ENCODE results near the gene PHF21B.

PHF21B gene

DNA sequence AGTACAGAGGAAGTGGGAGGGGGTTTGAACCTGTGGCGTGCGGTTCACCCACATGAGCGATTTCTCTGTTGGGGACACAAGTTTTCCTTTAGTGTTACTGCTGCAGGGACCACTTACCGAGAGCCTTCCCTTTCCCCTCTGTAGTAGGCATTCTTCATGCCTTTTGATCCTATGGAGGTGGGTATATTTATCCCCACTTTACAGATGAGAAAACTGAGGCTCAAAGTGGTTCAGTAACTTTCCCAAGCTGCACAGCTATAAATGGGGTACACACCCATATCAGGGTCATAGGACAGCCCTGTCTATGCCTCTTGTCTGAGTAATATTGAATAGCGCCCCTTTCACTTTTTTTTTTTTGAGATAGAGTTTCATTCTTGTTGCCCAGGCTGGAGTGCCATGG, 3.3 kb upstream of the PHF21B start:
- no peak for DNase-seq

DNA sequence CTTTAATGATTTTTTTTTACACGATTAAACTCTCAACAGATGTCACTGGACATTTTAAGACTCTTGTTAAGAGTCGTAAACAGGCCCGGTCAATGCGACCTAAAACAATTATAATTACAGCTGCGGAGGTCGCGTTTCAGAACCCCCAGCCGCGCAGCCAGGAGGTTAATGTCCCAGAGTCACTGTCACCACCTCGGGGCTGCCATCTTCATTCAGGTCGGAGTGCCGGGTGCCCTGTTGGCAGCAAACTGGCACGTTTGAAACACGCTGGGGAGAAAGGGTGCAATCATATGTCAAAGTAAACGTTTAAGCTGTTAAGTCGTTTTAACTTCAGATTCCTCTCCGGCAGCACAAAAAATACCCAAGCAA, 711 bp upstream of the PHF21B start:
- DNase-seq: no peak

DNA sequence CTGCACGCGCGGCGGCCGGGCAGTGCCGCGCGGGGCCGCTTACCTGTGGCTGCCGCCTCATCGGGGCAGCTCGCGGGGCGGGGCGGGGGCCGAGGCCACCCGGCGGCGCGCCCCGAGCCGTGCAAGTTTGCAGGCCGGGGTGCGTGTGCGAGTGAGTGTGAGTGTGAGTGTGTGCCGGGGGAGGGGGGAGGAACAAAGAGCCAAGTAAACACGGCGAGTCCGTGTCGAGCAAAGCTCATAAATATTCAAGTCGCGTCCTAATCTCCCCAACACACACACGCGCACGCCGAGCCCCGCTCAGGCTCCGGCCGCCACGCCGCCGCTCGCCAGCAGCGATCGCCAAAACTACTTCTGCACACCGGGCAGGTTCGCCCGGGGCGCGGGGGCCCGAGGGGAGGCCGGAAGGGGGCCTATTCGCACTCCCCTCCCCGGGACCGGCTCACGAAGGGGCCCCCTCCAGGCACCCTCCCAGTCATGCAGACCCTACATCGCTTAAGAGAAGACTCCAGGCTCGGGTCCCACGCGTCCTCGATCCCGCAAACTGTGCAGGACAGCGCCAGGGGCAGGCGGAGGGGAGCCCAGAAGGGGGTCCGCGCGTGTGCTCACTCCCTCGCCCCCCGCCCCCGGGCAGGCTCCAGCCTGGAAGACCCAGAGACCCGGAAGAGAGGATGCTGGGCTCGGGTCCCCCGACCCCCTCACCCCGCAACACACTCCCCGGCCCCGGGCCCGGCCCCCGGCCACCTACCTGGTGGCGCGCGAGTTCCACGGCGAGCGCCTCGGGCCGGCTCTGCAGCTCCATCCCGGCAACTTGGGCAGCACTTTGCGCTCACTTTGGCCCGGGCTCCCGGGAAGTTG, 827 bp downstream of the PHF21B start:
- no peak for DNase-seq

DNA sequence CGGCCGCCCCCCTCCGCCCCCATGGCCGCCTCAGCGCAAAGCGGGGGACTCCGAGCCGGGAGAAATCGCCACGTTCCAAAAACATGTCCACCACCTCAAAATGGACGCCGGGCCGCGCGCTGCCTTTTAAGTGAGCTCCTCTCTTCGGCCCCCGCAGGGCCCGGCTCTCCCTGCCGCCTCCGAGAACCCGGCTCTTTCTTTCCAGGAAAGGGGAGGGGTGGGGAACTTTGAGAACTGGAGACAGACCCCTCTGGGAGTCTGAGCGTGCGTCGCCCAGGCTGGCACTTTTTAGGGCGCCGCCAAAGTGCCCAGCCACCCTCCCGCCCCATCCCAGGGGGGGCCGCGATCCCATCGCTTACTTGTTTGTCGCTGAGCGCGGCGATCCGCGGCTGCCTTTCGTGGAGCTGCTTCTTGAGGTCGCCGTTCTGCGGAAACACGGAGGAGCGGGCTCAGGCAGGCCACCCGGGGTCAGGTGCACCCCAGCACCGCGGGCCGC, 1.6 kb downstream of the PHF21B start:
- no peak for DNase-seq

DNA sequence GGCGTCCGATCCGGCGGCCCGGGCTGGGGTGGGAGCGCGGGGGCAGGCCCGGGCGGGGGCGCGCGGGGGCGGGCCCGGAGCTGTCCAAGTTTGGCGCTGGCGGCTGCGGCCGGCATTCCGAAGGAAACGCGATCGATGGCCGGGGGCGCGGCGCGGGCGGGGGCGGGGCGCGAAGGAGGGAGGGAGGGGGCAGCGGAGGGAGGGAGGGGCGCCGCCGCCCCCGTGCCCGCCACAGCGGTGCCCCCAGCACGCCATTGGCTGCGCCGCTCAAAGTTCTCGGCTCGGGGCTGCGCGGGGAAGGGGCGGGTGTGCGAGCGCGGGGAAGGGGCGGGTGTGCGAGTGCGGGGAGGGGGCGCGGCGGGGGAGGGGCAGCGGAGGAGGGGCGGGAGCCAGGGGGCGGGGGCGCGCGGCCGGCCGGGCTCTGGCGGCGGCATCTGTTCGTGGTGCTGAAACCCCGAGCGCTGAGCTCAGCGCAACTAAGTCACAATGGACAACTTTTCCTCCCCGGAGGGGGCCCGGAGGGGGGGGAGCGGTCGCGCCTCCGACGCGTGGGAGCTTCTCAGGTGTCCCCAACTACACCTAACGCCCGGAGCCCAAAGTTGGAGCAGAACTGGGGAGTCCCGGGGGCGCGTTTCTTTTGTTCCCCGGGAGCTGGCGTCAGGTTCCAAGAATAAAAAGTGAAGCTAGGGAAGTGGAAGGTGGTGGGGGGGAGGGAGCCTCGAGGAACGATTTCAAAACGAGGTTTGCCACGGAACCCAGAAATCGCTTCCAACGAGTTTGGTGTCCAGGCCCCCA, 2.2 kb downstream of the PHF21B start:
- no peak for DNase-seq

DNA sequence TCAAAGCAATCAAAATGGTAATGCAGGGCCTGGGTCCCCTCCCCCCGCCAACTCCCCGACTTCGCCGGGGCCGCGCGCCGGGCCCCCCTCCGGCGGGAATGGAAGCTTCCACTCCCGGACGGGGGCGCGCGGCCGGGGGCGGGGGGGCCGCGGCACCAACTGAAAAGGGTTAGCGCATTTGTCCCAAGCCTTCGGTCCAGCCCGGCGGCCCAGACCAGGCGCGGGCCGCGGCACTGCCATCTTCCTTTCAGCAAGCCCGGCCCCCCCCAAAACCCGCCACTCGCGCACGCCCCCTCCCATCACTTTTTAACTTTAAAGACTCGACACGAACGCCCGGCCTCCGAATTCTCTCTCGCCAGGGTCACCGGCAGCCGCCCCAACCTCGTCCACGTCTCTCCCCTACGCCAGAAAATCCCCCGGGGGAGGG, 2.8 kb downstream of the PHF21B start:
- no peak for DNase-seq

DNA sequence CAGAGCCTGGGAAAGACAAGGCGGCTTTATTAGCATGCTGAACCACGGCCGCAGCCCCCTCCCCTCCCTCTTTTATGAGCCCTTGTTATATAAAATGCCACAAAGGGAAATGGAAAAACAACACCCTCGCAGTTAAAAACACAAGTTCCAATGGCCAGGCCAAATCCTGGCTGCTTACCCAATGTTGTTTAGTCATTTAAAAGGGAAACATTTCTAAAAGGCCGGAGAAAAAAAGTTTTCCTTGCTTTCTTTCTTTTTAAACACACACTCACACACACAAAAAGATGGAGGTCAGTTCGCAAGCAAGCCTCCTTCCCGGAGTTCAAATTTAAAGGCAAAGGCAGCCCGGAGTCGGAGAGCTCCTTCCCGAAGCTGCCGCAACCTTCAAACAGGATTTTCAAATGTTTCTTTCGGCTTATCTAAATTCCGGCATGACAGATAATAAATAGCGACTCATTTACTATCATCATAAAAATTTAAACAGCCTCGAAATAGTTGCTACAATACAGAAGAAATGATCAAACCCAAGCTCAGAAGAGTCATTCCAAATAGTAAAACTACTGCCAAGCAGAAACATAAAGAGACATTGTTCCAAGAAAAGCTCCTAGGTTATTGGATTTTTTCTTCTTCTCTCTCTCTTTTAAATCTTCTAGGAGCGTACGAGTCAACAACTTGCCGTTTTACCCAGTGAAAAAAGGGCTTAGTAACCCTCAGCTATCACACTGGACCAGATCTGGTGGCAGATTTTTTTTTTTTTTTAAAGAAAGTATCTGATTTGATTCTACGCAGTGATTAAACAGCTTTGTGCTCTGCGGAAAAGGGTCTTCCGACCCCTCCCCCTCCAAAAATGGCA, 3.5 kb downstream of the PHF21B start:
- no peak for DNase-seq

DNA sequence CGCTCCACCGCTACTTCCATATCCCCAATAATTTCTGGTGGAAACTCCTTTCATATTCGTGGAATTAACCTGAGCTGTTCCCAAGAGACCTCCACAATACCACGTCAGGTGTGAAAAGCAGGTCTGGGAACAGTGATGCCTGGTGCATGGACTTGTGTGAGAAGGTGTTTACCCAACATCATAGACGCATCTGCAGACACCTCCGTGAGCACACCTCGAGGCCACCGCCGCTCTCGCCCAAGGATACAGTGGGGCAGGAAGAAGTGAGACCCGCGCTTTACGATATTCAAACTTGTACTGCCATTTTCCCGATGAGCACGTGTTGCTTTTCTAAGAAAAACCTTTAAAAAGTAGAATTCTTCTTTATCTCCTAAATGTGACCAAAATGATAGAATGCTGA, 8.2 kb downstream of the PHF21B start:
- no peak for DNase-seq

DNA sequence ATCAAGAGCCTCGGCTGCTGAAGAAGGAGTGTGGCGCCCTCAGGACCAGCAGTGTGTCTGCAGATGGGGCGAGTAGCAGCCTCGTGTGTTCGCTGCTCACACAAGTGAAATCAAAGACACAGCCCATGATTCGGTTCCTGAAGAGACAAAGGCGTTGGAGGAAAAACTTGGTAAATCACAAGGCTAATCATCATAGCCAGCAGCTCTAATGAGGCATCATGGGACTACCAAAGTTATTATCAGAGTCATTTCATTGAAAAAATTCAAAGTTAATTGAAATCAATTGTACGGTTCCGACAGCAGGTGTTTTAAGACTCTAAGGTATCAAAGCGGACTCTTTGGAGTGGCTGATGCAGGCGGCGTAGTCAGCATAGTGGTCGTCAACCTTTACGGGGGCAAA, 9.5 kb downstream of the PHF21B start:
- no peak for DNase-seq

DNA sequence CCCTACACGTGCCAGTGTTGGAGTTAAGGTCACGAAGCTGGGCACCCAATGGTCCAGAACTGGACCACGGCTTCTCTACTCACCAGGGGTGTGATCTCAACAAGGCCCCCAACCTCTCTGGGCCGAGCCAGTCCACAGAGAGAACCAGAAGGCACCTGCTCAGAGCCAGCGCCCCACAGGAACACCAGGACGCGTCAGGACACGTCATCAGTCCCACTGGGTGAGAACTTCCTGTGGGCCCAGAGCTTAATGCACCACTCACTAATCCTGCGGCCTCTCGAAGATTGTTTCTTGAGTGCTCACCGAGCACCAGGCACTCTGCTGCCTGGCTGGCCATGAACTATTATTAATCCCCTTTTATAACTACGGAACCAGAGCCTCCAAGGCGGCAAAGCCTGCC, 10.1 kb downstream of the PHF21B start:
- DNase-seq: no peak

DNA sequence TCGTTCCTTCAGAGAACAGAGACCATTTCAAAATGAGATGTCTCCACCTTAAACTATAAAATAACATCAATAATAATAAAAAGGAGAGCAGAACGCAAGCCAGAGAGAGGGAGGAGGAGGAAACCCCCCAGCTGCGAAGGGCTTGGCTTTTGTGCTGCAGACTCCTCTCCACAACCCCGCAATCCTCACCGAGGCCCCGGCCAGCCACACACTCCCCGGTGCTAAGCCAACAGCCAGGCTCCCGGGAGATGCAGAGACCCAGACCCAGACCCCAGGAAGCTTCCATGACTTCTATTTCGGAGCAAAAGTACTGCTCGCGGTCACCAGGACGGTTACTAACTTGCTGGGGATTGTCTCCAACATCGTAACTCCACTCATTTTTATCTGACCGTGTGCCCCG, 10.6 kb downstream of the PHF21B start:
- DNase-seq: no peak

DNA sequence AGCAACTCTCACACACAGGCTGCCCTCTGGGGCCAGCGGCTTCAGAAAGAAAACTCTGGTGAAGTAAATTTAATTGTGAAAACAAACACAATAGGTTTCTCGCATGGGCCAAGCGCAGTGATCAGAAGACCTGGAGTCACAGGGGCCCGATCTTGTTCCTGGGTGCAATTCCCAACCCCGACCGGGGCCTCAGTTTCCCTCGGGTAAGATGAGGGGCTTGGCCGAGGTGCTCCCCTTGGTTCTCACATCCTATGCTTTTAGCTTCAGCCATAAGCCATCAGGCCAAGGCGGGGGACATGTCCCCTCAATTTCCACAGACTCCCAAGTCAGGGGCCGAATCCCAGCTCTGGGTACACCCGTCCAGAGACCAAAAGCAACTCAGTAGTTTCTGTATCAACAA, 11.5 kb downstream of the PHF21B start:
- no peak for DNase-seq

DNA sequence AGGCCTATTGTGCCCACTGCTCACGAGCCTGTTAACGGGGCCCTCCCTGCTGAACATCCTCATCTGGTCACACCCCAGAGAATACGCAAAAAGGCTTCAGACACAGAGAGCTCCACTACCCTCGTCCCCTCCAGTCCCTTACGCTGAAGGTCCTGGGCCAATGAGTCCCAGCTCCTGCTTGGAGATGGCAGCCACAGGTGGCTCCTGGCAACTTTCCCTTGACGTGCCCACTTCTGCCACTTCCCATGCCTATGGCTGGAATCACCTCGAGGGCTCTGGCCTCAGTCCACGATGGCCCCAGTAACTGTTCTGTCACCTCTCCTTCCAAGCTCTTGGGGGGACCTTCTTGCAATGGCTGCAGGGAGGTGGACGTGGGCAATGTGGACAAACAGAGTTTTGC, 12.7 kb downstream of the PHF21B start:
- no peak for DNase-seq

DNA sequence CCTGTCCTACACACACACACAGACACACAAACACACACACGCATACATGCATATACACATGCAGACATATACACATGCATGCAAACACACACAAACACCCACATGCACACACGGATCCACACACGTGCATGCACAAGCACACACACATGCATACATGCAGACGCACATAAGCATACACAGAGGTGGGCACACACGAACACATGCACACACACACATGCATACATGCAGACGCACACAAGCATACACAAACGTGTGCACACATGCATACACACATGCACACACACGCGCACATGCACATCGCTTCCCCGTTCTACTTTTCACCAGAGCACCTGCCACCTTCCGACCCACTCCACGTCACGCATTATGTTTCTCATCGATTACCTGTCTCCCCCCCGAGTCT, 13.2 kb downstream of the PHF21B start:
- no peak for DNase-seq

DNA sequence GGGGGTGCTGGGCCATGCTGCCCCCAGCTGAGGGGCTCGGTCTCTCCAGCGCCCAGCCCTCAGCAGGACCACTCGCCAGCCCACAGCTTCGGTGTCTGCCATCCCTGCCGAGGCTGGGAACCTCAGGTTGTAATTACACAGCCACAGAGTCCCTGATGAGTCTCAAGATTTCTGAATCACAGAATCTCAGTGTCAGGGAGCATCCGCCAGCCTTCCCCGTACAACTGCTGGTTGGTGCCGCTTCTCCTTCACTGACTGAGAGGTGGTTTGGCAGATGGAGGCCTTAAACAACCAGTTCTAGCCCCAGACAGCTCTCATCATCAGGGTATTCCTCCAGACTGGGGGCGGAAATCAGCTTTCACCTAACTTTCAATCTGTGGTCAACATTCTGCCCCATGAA, 13.7 kb downstream of the PHF21B start:
- no peak for DNase-seq

DNA sequence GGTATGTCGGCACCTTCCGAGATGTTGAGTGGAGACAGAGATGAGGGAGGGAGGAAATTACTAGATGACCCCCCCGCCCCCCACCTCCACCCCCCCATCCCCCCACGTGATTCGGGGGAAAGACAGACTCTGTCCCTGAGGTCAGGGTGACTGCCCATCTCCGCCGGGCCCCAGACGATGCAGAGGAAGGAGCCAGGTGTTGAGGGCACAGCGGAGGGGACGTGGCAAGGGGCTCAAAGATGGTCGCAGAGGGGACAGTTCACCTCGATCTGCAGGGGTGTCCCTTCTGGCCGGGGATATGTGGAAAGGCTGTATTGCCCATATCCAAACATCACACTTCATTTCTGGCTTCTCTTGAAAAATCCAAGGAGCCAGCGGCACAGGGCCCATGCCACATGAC, 14.1 kb downstream of the PHF21B start:
- DNase-seq: no peak

DNA sequence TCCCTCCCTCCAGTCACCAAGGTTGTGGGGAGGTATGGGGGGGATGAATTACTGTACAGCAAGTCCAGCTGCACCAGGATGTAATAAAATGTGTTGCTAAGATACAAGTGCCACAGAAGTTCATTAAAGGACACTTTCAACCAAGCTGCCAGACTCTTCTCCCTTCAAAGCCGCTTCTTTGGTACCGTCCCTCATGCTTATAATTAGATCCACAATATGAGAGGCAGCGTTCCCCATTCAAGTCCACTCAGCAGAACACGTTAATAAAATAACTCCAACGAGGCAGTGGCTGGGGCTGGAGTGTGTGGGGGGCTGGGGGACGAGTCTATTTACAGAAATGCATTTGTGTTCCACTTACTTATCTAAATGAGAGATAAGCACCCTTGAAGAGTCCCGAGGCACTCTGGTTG, 14.7 kb downstream of the PHF21B start:
- DNase-seq: no peak

DNA sequence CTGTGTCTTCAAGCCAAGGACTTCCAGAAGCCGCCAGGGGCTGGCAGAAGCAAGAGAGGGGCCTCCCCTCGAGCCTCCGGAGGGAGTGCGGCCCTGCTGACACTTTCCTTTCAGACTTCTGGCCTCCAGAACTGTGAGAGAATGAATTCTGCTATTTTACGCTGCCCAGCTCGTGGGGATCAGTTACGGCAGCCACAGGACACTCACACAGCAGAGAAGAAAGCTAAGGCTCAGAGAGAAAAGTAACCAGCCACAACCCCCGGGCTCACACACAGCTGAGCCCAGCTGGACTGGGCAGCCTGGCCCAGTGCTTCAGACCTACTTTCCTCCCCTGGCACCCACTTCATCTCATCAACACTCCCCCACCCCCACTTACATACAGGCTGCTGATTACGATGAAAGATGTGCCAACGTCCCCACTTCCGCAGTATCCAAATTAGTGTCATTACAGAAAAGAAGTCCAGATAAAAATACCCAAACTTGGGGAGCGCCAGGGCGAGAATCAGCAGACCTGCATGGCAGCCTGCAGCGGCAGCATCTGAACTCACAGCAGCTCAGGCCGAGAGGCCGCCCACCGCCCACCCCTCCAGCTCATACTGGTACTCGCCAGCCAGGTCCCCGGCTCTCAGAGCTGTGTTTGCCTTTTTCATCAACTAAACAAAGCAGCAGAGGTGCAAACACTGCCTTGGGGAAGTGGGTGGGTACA, 15.3 kb downstream of the PHF21B start:
- DNase-seq: no peak

DNA sequence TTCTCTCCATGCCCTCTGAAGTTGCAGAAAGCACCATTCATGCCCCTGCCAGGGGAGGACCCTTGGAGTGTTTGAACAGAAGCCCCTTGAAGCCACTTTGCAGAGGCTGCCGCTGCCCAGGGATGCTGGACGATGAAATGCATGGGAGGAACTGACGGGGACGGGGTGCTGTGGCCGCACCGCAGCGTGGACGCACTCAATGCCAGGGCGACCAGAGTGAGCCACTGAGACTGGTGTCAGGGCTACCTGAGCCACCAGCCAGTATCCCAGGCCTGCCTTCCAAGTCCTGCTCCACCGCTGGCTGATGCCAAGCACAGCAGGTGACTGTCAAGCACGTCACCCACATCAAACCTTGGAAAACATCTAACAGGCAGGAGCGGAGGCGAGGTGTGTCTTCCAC, 17.6 kb downstream of the PHF21B start:
- no peak for DNase-seq

DNA sequence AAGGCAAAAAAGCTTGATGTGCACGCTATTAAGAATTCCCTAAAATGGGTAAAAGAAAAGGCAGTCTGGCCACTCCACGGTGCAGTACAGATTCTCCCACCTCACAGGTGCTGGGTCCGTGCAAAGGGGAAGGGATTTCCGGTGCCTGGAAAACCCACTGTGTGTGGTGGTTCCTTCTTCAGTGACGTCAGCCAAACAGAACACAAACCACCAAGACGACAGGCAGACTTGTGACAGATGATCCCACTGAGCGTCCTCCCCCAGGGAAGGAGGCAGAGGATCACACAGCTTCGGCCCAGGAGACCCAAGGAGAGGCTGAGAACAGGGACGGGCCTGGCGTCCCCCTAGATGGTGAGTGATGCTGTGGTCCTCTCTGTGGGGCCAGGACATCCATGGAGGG, 18.6 kb downstream of the PHF21B start:
- DNase-seq: no peak

DNA sequence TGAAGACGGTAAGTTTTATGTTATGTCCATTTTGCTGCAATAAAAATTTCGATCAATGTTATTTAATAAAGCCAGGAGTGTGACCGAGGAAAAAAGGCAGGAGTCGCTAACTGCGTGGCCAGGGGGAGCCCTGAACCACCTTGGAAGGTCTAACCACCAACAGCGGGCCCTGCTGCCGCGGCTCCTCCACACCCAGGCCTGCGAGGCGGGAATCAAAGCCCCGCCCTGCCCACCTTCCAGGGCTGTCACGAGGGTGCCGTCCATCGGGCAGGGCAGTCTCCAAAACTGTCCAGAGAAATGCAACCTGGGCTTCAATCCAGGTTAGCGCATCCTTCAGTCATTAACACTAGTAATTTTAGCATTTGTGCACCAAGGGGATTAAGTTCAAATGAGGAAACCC, 19.0 kb downstream of the PHF21B start:
- no peak for DNase-seq

DNA sequence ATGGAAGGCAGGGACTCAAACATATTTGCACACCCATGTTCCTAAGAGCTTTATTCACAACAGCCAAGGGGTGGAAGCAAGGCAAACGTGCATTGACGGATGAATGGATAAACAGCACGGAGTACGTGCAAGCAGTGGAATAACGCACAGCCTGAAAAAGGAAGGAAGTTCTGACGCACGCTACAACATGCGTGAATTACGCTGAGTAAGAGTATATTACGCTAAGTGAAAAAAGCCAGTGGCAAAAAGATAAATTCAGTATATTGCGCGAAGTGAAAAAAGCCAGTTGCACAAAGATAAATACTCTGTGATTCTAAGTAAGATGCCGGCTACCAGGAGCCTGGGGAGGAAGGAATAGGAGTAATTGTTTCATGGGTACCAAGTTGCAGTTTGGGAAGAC, 19.5 kb downstream of the PHF21B start:
- no peak for DNase-seq

DNA sequence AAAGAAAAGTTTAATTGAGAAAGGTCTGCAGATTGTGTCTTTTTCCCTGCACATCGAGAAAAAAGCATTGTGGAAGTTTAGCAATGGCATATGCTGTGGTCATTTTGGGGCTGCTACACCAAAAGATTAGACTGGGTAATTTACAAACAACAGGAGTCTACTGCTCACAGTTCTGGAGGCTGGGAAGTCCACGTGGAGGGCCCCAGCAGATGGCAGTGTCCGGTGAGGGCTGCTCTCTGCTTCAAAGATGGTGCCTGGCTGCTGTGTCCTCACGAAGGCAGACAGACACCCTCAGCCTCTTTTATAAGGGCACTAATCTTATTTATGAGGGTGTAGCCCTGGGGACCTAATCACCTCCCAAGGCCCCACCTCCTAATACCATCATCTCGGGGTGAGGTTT, 21.1 kb downstream of the PHF21B start:
- no peak for DNase-seq
